Inflammatory macrophage treated with lipopolysaccharide for 4 hours (primary cell): Measurements from ENCODE around the gene C2orf72.
"Not testable (repeated sequence)": the region's sequence is repeated elsewhere in the genome, so short reads cannot be mapped to it uniquely, and the experiment has no call there.

Experiments
- DNase-seq: peaks from one replicate; pipeline ENCODE4 v3.0.0-alpha.2; 2020

Gene C2orf72

GRCh38 chr2:231047923-231048915 lies 10.9 kb downstream of the C2orf72 start:
- DNase-seq: no peak

- no peak for DNase-seq
Measured at GRCh38 chr2:231049286-231050017, 12.1 kb downstream of the C2orf72 start.

DNA sequence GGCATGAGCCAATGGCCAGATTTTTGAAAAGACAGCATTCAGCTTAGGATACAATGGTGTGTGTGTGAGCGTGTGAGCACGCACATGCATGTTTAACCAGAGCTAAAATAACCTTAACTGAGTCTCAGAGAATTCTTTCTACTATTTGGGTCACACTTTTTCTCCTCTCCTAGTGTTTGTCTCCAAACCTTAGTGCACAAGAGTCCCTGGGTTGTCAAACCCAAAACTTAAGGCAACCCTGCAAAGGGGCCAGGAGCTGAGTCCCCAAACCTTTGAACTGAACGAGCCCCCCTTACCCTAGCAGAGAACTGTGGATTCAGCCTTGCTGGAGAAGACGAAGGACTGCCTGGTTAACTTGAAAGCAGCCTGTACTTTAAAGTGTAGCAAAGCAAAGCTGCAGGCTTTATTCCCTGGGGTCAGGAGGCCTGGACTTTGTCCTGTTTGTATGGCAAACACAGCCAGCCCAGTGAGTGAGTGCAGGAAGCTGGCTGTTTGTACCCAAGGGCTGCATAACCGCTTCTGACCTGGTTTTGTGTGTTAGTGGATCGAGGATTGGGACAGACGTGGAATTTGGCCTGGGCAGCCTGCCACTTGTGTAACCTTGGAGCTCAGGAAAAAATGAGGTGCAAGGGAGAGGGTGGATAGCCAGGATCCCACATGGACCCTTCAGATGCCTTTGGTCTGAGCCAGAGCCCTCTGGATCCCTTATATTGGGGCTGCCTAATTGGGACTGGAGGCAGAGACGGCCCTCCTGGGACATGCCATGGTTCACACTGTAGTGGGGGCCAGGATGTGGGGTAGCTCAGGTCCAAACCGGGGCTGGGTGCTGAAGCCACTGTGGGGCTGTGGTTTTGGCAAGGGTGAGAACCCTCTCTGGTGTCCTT lies 12.9 kb downstream of the C2orf72 start:
- no peak for DNase-seq

GRCh38 chr2:231051116-231051515 lies 13.8 kb downstream of the C2orf72 start:
- no peak for DNase-seq

- peak; percentile 82 for DNase-seq
Measured at GRCh38 chr2:231052494-231053451, 15.4 kb downstream of the C2orf72 start.

GRCh38 chr2:231053846-231054245 lies 16.5 kb downstream of the C2orf72 start:
- DNase-seq: peak; percentile 23

DNA sequence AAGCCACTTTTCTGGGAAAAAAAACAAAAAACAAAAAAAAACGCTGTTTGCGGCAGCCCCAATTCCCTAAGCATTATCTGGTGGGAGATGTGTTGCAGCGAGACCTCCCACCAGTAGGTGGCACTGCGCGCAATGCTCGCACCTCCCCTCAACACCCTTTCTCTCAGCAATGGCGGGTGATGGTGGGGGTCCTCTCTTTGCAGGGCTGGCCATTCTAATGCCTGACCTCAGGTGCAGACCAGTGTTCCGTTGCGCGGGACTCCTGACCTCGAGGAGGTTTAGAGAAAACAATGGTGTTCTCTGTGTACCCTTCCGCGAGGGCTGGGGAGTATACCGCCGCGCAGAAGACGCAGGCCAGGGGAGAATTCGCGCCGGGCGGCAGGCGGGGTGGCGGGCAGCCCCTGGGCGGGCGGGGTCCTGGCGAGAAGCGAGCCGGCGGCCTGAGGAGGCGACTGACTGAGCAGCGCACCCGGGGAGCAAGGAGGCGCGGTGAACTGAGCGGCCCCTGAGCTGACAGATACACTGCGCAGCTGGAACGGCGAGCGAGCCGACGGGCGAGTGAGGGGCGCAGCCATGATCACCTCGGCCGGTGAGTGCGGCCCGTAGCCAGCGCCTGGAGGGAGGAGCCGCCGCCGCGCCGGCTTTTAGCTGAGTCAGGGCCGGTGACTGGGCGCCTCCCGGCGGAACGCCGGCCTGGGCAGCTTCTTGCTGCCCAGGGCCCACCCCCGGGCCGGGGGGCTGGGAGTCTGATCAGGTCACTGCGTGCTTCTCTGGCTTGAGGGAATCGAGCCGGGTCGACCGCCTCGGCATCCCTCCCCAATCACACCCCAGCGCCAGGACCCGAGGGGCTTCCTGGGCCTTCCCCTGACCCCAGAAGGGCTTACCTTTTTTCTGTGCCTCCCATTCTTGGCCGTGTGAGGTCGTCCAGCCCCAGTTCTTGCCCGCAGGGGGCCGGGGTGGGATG lies 19.4 kb downstream of the C2orf72 start, which contains the start of gene PSMD1:
TSS of gene PSMD1 (plus strand) at position 415 of the 964 bp plus-strand sequence. CDS start at position 574, 159 bp downstream.
- peak; percentile 91 for DNase-seq

DNA sequence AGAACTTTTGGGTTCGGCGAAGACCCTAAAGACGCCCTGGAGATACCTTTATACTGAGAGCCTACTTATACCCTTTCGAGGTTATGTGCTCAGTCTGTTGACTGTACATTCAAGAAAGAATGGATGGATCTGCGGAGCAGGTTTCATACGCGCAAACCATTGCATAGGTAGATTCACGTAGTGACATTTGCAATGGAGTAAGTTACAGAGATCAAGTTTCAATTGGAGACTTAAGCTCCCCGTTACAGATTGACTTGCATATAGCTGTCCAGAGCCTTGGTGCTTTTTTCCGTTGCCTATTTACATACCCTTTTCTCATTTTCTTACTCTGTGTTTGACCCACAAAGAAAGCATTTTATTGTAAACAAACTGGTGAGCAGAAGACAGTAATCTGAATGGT lies 20.3 kb downstream of the C2orf72 start:
- DNase-seq: no peak

- no peak for DNase-seq
Measured at GRCh38 chr2:231058761-231059550, 21.6 kb downstream of the C2orf72 start.

GRCh38 chr2:231059756-231060155 lies 22.4 kb downstream of the C2orf72 start:
- DNase-seq: no peak

GRCh38 chr2:231062776-231063175 lies 25.5 kb downstream of the C2orf72 start:
- no peak for DNase-seq

- DNase-seq: peak; percentile 27
Measured at GRCh38 chr2:231063347-231063746, 26.0 kb downstream of the C2orf72 start.

DNA sequence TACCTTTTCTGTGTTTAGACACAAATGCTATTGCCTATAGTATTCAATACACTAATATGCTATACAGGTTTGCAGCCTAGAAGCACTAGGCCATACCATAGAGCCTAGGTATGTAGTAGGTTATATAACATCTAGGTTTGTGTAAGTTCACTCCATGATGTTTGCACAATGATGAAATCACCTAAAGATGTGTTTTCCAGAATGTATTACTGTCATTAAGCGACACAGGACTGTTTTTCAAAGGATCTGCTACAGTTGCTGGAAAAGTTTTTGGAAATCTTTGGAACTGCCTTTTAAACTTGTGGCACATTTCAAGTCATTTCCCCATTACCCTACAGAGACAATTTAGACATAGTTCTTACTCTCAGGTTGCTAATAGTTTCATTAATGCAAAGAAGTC lies 28.6 kb downstream of the C2orf72 start:
- DNase-seq: no peak

- not testable (repeated sequence) for DNase-seq
Measured at GRCh38 chr2:231067531-231067930, 30.2 kb downstream of the C2orf72 start.

- DNase-seq: no peak
Measured at GRCh38 chr2:231068525-231069222, 31.4 kb downstream of the C2orf72 start.

DNA sequence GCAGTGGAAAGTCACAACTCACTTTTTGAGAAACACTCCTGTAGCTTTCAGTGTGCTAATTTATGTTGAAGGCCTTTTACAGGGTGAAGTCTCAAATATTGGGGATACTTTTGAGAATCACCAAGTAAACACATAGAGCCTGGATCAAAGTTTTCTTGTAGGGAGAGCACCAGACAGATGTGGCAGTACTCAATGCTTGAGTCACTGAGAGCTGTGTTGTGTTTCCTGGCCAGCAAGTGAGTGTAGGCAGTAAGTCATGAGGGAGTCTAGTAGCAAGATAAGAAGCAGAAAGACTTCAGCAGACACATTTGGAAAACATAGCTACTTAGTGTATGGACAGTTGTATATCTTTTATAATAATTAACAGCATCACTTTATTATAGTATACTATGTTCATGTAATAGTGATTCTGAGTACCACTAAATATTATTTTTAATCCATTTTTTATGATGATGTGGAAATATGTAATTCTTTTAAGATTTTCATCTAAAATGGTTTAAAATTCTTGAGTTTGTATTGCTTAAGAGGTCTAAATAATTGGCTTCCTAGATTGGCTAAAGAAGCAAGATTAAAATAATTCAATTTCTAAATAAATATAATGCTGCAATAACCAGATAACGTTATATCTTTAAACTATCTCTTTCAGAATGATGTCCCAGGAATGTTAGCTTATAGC lies 32.2 kb downstream of the C2orf72 start:
- DNase-seq: no peak

GRCh38 chr2:231084565-231084964 lies 47.2 kb downstream of the C2orf72 start:
- DNase-seq: peak; percentile 49

DNA sequence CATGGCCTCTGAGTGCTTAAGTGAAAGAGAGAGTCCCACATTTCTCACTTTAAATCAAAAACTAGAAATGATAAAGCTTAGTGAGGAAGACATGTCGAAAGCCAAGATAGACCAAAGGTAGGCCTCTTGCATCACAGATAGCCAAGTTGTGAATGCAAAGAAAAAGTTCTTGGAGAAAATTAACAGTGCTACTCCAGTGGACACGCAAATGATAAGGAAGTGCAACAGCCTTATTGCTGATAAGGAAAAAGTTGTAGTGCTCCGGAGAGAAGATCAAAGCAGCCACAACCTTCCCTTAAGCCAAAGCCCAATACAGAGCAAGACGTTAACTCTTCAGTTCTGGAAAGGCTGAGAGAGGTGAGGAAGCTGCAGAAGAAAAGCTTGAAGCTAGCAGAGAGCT lies 51.4 kb downstream of the C2orf72 start:
- DNase-seq: no peak
